Mucosa of stomach (tissue), 1 donor: ENCODE data around the gene AGBL4.

Experiments used
- H3K27me3 ChIP-seq: one replicate; pipeline ENCODE4 v1.7.0; 2013; ENCODE audit warnings: mild to moderate bottlenecking, low read length; ENCODE audit not compliant: control insufficient read depth, insufficient read depth
- H3K36me3 ChIP-seq: one replicate; pipeline ENCODE4 v1.7.0; 2013; ENCODE audit warnings: low read length; ENCODE audit not compliant: control insufficient read depth, insufficient read depth
- H3K4me1 ChIP-seq: one replicate; pipeline ENCODE4 v1.7.0; 2013; ENCODE audit warnings: mild to moderate bottlenecking, low read length; ENCODE audit not compliant: control insufficient read depth, insufficient read depth
- H3K4me3 ChIP-seq: one replicate; pipeline ENCODE4 v1.7.0; 2013; ENCODE audit warnings: low read length
- H3K9ac ChIP-seq: one replicate; pipeline ENCODE4 v1.7.0; 2013; ENCODE audit warnings: mild to moderate bottlenecking, low read length, moderate library complexity
- H3K9me3 ChIP-seq: one replicate; pipeline ENCODE4 v1.7.0; 2013; ENCODE audit warnings: mild to moderate bottlenecking, low read length, moderate library complexity; ENCODE audit not compliant: control insufficient read depth
- donor health status: Pancreatic carcinoma.

Gene AGBL4

DNA sequence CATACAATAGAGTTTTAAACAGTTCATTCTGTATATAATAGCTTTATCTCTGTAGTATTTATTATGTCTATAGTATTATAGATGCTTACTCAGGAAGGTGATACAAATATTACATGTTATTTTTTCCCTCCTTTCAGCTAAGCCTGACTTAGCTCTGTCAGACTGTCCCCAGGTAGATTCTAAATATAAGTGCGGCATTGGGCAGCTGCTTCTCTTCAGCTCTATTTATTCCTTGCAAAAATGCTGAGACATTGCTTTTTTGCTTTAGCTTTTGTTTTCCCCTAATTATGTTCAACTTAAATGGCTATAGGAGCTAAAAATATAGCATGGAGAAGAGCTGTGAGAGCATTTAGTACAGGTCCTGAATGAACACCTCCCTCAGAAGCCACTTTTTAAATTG, 1043.8 kb downstream of the AGBL4 start:
- no peak overlapping the region for H3K9ac ChIP-seq
- H3K4me3 ChIP-seq: no peak overlapping the region
- no peaks in the 10 kb centered on the region for H3K27me3 ChIP-seq
- H3K4me1 ChIP-seq: no peaks in the 10 kb centered on the region
- no peaks in the 10 kb centered on the region for H3K36me3 ChIP-seq
- H3K9me3 ChIP-seq: no peaks in the 10 kb centered on the region

GRCh38 chr1:48978413-48978812, 1045.3 kb downstream of the AGBL4 start:
- Histone ChIP-seq H3K9me3 (no peaks in the 10 kb centered on the region), H3K9ac (no peak overlapping the region), H3K4me1 (no peaks in the 10 kb centered on the region), H3K4me3 (no peak overlapping the region), H3K27me3 (no peaks in the 10 kb centered on the region), H3K36me3 (no peaks in the 10 kb centered on the region)

GRCh38 chr1:48977273-48977672, 1046.5 kb downstream of the AGBL4 start:
- Histone ChIP-seq H3K4me3 (no peak overlapping the region), H3K4me1 (no peaks in the 10 kb centered on the region), H3K9me3 (no peaks in the 10 kb centered on the region), H3K27me3 (no peaks in the 10 kb centered on the region), H3K36me3 (no peaks in the 10 kb centered on the region), H3K9ac (no peak overlapping the region)

- Histone ChIP-seq H3K4me1 (no peaks in the 10 kb centered on the region), H3K27me3 (no peaks in the 10 kb centered on the region), H3K9me3 (no peaks in the 10 kb centered on the region), H3K4me3 (no peak overlapping the region), H3K36me3 (no peaks in the 10 kb centered on the region), H3K9ac (no peak overlapping the region)
Measured at GRCh38 chr1:48969971-48970370, 1053.8 kb downstream of the AGBL4 start.

DNA sequence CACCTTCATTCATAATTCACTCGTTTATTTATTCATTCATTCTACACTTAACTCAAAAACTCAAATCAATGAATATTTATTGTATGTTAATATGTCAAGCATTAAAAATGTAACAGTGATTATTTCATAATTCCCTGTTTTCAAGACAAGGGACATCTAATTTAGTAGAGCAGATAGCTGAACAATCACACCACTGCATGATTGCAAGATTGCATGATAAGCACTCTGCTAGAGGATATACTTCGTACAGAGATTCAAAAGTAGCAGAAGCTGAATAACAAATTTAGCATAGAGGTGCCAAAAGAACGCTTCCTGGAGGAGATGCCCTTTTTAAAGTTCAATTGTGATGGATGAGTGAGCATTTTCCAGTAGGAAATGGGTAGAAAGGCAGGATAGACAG, 1056.4 kb downstream of the AGBL4 start:
- Histone ChIP-seq H3K4me1 (no peaks in the 10 kb centered on the region), H3K9ac (no peak overlapping the region), H3K36me3 (no peaks in the 10 kb centered on the region), H3K9me3 (no peaks in the 10 kb centered on the region), H3K27me3 (no peaks in the 10 kb centered on the region), H3K4me3 (no peak overlapping the region)

GRCh38 chr1:48966583-48966982, 1057.2 kb downstream of the AGBL4 start:
- Histone ChIP-seq H3K4me3 (no peak overlapping the region), H3K36me3 (no peaks in the 10 kb centered on the region), H3K27me3 (no peaks in the 10 kb centered on the region), H3K4me1 (no peaks in the 10 kb centered on the region), H3K9me3 (no peaks in the 10 kb centered on the region), H3K9ac (no peak overlapping the region)

DNA sequence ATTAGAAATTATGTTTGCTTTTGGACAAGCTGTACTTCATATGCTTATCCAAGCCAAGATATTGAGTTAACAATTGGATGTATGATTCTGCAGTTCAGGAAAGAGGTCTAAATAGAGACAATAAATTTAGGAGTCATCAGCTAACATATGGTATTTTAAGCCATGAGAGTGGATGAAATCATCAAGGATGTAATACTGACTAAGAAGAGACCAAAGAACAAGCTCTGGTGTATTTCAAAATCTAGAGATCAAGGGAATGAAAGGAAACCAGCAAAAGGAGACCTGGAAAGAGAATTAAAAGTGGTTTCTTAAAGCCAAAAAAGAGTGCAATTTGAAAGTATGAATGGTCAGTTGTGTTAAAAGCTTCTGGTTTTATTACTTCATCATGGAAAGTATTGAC, 1063.4 kb downstream of the AGBL4 start:
- H3K9me3 ChIP-seq: no peaks in the 10 kb centered on the region
- no peak overlapping the region for H3K4me3 ChIP-seq
- H3K9ac ChIP-seq: no peak overlapping the region
- no peaks in the 10 kb centered on the region for H3K27me3 ChIP-seq
- no peaks in the 10 kb centered on the region for H3K4me1 ChIP-seq
- H3K36me3 ChIP-seq: no peaks in the 10 kb centered on the region

DNA sequence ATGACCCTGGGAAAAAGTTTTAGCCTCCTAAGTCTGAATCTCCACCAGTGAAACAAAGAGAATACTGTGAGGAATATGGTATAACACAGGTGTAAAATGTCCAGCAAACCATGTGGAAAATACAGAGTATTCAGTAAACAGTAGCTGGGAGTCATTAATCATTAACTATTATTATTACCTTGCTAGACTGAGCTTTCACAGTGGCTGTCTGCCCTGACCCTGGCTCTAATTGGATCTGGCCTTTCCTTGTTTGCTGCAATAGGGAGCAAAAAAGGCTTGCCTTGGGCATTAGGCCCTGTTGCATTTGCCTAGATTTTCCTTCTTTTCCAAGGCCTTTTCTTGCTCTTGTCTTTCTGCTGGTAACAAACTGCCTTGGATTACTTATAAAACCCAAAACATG, 1068.0 kb downstream of the AGBL4 start:
- no peak overlapping the region for H3K4me3 ChIP-seq
- no peaks in the 10 kb centered on the region for H3K9me3 ChIP-seq
- no peak overlapping the region for H3K9ac ChIP-seq
- H3K36me3 ChIP-seq: no peaks in the 10 kb centered on the region
- no peaks in the 10 kb centered on the region for H3K4me1 ChIP-seq
- H3K27me3 ChIP-seq: no peaks in the 10 kb centered on the region

- Histone ChIP-seq H3K27me3 (no peaks in the 10 kb centered on the region), H3K9me3 (no peaks in the 10 kb centered on the region), H3K4me3 (no peak overlapping the region), H3K9ac (no peak overlapping the region), H3K4me1 (no peaks in the 10 kb centered on the region), H3K36me3 (no peaks in the 10 kb centered on the region)
Measured at GRCh38 chr1:48953617-48954016, 1070.1 kb downstream of the AGBL4 start.

DNA sequence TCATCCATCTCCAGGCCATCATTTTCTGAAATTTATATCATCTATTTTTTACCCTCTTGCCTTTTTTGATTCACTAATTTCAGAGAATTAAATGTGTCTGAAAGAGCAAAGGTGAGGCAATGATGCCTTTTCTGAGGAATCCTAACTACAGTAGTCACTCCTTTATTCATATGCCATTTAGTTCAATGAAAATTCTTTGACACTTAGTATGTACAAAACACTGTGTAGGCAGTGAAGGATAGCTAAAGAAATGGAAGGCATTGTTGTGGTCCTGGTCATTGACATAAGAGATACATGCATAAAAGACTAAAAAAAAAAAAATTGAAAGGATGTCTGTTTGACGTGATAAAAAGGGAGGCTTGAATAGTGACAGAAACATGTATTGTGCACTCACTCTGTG, 1075.2 kb downstream of the AGBL4 start:
- Histone ChIP-seq H3K9ac (no peak overlapping the region), H3K27me3 (no peaks in the 10 kb centered on the region), H3K4me3 (no peak overlapping the region), H3K36me3 (no peaks in the 10 kb centered on the region), H3K9me3 (no peaks in the 10 kb centered on the region), H3K4me1 (no peaks in the 10 kb centered on the region)

DNA sequence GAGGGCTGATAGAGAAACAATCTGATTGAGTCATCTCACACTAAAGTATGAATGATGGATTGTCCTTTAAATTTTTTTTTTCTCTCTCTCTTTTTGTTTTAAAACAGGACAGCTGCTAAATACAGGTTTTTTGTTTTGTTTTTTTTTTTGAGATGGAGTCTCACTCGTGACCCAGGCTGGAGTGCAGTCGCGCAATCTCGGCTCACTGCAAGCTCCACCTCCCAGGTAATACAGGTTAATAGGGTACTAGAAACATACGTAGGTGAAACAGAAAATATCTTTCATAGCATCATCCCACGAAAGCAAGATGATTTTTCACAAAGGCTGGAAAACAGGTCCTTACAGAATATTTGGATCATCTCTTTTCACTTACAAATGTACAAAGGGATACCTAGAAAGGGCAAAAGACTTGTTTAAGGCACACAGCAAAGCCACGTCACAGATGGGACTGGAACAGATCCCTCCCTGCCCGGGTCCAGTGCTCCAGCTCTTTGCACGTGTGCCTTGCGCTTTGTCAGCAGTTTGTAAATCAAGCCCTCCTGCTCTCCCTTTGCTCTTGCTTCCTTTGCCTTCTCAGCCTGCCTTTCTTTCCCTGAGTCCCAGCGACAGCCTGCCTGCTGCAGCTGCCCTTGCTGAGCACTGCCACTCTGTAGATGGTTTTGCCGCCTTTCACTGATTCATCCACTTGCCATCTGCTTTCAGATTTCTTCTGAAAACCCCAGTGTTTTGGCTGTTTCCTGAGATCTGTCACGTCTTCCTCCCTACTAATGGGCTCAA, 1075.8 kb downstream of the AGBL4 start:
- Histone ChIP-seq H3K9ac (no peak overlapping the region), H3K27me3 (no peaks in the 10 kb centered on the region), H3K9me3 (no peaks in the 10 kb centered on the region), H3K4me1 (no peaks in the 10 kb centered on the region), H3K36me3 (no peaks in the 10 kb centered on the region), H3K4me3 (no peak overlapping the region)

- Histone ChIP-seq H3K4me1 (no peaks in the 10 kb centered on the region), H3K9ac (no peak overlapping the region), H3K4me3 (no peak overlapping the region), H3K9me3 (no peaks in the 10 kb centered on the region), H3K36me3 (no peaks in the 10 kb centered on the region), H3K27me3 (no peaks in the 10 kb centered on the region)
Measured at GRCh38 chr1:48946070-48946469, 1077.7 kb downstream of the AGBL4 start.

DNA sequence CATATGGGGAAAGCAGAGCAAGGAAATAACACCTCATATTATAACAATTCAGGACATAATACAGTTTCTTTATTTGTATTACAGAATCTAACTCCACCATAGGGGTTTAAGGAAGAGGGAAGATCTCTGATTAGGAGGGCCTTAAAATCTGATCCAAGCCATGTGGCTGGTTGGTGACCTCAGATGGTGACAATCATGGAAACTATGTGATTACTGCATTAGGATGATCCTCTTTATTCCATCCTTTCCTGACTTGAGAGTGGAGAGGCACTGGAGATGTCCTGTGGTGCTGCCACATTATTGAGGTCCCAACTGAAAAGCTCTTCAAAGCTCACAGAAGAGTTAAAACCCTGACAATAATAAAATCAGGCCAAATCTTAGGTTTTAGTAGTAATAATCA, 1078.9 kb downstream of the AGBL4 start:
- Histone ChIP-seq H3K9me3 (no peaks in the 10 kb centered on the region), H3K9ac (no peak overlapping the region), H3K36me3 (no peaks in the 10 kb centered on the region), H3K4me3 (no peak overlapping the region), H3K4me1 (no peaks in the 10 kb centered on the region), H3K27me3 (no peaks in the 10 kb centered on the region)
